HL-60 (cell line): ENCODE data around the gene ZDHHC5.

Source experiments
- DNase-seq, 2 experiments: peaks; one replicate each; pipeline ENCODE4 v3.0.0-alpha.2; 2010 to 2020; ENCODE audit warnings: low read depth in 1 of 2, low spot score in 1 of 2
- H3K27ac ChIP-seq: fragments of 250-450 bp; sonication (Bioruptor Pico); replicated peaks from 2 replicates; pipeline ENCODE4 v1.5.1; 2020; ENCODE audit warnings: mild to moderate bottlenecking, moderate library complexity
- H3K27me3 ChIP-seq: fragments of 250-450 bp; sonication (Bioruptor Pico); 2 replicates; pipeline ENCODE4 v1.5.1; 2021; ENCODE audit warnings: mild to moderate bottlenecking, moderate library complexity; ENCODE audit not compliant: insufficient read depth, poor library complexity, severe bottlenecking
- H3K4me3 ChIP-seq: replicated peaks from 2 replicates; pipeline ENCODE4 v1.5.1; 2011; ENCODE audit warnings: mild to moderate bottlenecking, control low read depth, low read length; ENCODE audit not compliant: insufficient read depth
- CTCF ChIP-seq: IDR thresholded peaks from one replicate; pipeline ENCODE4 v1.5.1; 2011; ENCODE audit warnings: low read length, control low read depth, inconsistent platforms; ENCODE audit not compliant: insufficient read depth
- GABPA ChIP-seq: IDR thresholded peaks from 2 replicates; pipeline ENCODE4 v1.6.1; 2012; ENCODE audit warnings: low read depth
- POLR2AphosphoS5 ChIP-seq: IDR thresholded peaks from 2 replicates; pipeline ENCODE4 v1.6.1; 2012; ENCODE audit warnings: low read depth
- REST ChIP-seq: IDR thresholded peaks from 2 replicates; pipeline ENCODE4 v1.6.1; 2012; ENCODE audit warnings: low read depth; ENCODE audit not compliant: insufficient replicate concordance
- SPI1 ChIP-seq: IDR thresholded peaks from 2 replicates; pipeline ENCODE4 v1.6.1; 2012; ENCODE audit warnings: low read depth, mild to moderate bottlenecking, borderline replicate concordance

The ZDHHC5 gene

GRCh38 chr11:57729479-57729878 is 61.6 kb downstream of the ZDHHC5 start:
- DNase-seq = no peak
- Histone ChIP-seq H3K4me3 (no peak overlapping the region), H3K27ac (no peak overlapping the region), H3K27me3 (no peaks in the 10 kb centered on the region)
- no peak for TF ChIP-seq CTCF

- Histone ChIP-seq H3K27me3 (no peaks in the 10 kb centered on the region), H3K27ac (no peak overlapping the region), H3K4me3 (no peak overlapping the region)
- DNase-seq = no peak
- TF ChIP-seq CTCF (no peak), REST (no peak), SPI1 (no peak), POLR2AphosphoS5 (no peak), GABPA (no peak)
These were observed 64.7 kb downstream of the ZDHHC5 start for GRCh38 chr11:57732661-57733060.

- Histone ChIP-seq H3K27ac (no peak overlapping the region), H3K27me3 (no peaks in the 10 kb centered on the region), H3K4me3 (no peak overlapping the region)
- DNase-seq = no peak
- TF ChIP-seq GABPA (no peak), REST (no peak), CTCF (no peak), POLR2AphosphoS5 (no peak), SPI1 (no peak)
These were observed 67.8 kb downstream of the ZDHHC5 start for GRCh38 chr11:57735619-57736298.
